NCI-H446 (cell line): ENCODE results near the gene IL25.
"Not testable (repeated sequence)": the region's sequence is repeated elsewhere in the genome, so short reads cannot be mapped to it uniquely, and the experiment has no call there.

Experiments used
- DNase-seq, 2 experiments: peaks; one replicate each; lab custom pipeline; 2025; lab: John Stamatoyannopoulos, UW

IL25 gene

DNA sequence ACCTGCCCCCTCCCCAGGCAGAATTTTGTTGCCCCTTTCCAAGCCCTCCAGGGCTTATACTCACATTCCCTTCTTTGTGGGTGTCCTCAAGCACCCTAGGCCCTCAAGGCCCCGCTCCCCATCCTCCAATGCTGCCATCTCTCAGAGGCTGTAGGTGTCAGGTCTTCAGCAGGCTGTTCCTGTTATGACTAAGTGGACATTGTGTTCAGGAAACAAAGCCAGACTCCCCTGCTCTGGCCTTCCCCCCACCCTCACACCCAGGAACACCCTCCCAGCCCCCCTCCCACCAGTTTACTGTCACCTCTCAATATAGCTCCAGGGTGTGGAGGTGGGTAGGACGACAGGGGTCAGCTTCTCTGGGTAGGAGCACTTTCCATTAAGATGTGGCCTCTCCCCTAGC lies 36.9 kb downstream of the IL25 start:
- no peak for DNase-seq

GRCh38 chr14:23409966-23410635 lies 37.5 kb downstream of the IL25 start:
- DNase-seq = no peak

DNA sequence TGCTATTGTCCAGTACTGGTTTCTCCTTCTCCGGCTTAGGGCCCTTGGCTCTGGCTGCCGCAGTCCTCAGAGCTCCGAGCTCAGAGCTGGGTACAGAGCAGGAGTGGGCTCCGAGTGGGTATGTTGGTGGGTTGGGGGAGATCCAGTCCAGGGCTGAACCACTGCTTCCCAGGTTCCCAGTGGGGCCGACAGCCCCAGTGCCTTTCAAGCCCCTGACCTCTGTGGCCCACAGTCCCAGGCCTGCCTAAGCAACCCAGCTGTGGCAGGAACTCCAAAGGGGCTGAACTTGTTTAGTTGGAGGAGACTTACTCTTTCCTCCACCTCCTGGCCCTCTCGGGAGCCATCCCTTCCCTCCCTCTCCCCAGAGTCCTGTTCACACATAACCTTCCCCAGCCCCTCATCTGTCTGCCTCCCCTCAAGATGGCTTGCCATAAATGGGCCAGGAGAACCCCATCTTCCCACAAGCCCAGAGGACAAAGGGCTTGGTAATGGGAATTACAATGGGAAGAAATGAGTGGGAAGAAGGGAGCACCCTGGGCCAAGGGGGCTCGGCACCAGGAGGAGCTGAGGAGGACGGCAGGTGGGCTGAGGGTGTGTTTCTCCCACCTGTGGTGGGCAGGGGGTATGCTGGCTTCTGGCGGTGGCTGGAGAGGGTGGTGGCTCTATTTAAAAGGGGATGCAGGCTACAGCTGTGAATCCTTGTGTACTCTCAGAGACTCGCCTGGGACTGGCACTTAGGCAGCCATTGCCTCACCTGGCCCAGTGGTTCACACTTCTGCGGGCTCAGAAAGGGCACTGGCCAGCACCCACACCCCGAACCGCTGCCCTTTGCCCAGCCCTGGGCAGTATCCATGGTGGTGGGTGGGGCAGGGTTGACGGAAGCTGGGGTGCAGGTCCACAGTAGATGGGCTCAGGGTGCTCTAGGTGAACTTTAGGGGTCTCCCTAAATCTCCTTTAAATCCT lies 39.2 kb downstream of the IL25 start:
- DNase-seq = no peak

GRCh38 chr14:23413681-23414080 lies 41.1 kb downstream of the IL25 start:
- DNase-seq = no peak

DNA sequence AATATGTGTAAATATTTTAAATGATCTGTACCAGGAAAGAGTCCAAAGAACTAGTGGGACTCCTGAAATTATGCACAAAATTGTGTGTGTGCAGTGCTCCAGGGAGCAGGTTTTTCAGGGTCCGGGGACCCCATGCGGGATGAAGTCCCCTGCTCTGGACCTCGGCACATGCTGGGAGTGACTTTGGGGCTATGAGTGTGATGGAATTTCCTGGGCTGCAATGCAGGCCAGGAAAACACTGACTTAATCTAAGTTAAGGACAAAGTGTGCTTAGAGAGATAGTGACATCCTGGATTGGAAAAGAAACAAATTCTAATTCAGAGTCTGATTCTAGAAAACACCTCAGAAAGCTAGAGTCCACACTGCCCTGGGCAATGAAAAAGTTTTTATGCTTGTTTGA lies 41.6 kb downstream of the IL25 start:
- DNase-seq = no peak

GRCh38 chr14:23414906-23415820 lies 42.6 kb downstream of the IL25 start:
- no peak for DNase-seq

DNA sequence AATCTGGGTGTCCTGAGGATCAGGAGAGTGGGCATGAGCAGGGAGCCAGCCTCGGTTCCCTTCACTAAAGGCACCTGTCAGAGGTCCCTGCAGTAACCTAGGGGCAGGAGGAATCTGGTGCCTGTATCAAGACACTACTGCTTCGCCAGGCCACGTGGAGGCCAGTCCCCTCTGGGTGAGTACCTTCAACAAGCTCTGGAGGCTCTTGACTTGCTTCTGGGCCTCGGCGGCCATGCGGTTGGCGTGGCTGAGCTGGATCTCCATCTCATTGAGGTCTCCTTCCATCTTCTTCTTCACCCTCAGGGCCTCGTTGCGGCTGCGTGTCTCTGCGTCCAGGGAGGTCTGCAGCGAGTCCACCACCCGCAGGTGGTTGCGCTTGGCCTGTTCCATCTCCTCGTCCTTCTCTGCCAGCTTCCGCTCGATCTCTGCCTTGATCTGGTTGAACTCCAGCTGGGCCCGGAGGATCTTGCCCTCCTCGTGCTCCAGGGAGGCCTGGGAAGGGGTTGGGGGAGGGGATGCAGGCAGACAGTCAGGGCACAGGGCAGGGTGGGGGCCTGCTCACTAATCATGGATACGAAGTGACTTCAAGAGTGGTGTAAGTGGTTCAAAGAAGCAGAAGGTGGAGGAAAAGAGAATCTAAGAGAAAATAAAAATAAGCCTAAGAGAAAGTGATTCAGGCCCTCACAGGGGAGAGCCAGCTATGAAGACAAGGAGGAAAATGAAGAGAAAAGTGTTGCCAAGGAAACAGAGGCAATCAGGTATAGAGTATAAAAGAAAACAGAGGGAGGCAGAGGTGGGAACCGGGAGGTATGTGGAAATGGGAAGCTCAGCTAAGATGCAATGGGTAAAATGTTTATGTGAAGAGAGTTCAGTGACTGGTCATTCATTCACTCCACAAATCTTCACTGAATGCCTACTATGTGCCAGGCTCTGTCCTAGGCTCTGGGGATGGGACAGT lies 43.5 kb downstream of the IL25 start:
- DNase-seq = no peak

- no peak for DNase-seq
Observed at GRCh38 chr14:23416801-23417200, 44.2 kb downstream of the IL25 start.

DNA sequence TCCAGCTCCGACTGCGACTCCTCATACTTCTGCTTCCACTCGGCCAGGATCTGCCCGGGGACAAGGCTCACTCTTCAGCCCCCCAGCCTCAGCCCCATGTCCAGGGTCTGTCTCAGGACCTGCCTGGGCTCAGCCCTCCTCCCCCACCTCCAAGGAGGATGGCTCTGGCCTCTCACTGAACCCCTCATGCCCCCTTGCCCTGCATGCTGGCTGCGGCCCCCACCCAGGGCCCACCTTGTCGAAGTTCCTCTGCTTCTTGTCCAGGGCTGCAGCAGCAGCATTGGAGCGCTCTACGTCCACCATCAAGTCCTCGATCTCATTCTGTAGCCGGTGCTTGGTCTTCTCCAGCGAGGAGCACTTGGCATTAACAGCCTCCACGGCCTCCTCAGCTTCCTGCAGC lies 44.7 kb downstream of the IL25 start:
- not testable (repeated sequence) for DNase-seq

GRCh38 chr14:23418021-23418420 lies 45.4 kb downstream of the IL25 start:
- DNase-seq = no peak

GRCh38 chr14:23419646-23420045 lies 47.0 kb downstream of the IL25 start:
- not testable (repeated sequence) for DNase-seq

- no peak for DNase-seq
Observed at GRCh38 chr14:23421594-23421993, 49.0 kb downstream of the IL25 start.

- DNase-seq = no peak
Observed at GRCh38 chr14:23423657-23424056, 51.0 kb downstream of the IL25 start.

- no peak for DNase-seq
Observed at GRCh38 chr14:23425169-23425568, 52.6 kb downstream of the IL25 start.

DNA sequence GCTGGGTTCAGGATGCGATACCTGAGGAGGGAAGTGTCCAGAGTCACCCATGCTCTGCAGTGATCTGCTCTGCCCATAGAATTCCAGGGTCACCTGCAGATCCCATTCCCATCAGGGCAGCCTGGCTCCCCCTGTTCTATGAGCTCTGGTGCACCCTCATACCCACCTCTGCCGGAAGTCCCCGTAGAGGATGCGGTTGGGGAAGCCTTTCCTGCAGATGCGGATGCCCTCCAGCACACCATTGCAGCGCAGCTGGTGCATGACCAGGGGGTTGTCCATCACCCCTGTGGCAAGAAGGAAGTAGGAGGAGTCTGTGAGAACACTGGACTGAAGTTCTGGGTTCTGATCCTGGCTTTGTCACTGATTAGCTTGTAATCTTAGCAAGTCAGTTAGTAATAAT lies 53.2 kb downstream of the IL25 start:
- not testable (repeated sequence) for DNase-seq
